AG04450 (cell line): Measurements from ENCODE around the gene ZC3H18. TPM values are rescaled to one million over a fixed set of nuclear protein-coding genes. Genes with fewer than 3 reads are reported as not detected.

Experiments used
- CTCF ChIA-PET: fragments of 300-600, 350-600 bp; formaldehyde crosslinking; extraction: SDS; loops from one replicate; lab custom pipeline; 2022; ENCODE audit warnings: antibody characterized with exemption, inconsistent platforms; lab: Charles Lee
- POLR2A ChIA-PET: fragments of 350-600 bp; formaldehyde crosslinking; extraction: SDS; loops from one replicate; lab custom pipeline; 2021; ENCODE audit warnings: antibody characterized with exemption, inconsistent platforms; lab: Yijun Ruan, JAX
- DNase-seq: peaks from one replicate; pipeline ENCODE4 v3.0.0-alpha.2; 2011; ENCODE audit warnings: low read depth, low spot score
- H3K27ac ChIP-seq: one replicate; pipeline ENCODE4 v1.5.1; 2012; ENCODE audit warnings: low read depth, low read length, control low read depth
- H3K27me3 ChIP-seq: one replicate; pipeline ENCODE4 v1.6.0; 2012; ENCODE audit warnings: low read length; ENCODE audit not compliant: control insufficient read depth, insufficient read depth
- H3K4me3 ChIP-seq: 2 replicates; pipeline ENCODE4 v1.5.1; 2011; ENCODE audit warnings: mild to moderate bottlenecking, low read depth, low read length, control low read depth
- H3K9me3 ChIP-seq: 2 replicates; pipeline ENCODE4 v1.5.1; 2012; ENCODE audit warnings: low read length; ENCODE audit not compliant: control insufficient read depth, insufficient read depth
- polyA plus RNA-seq: library from polyadenylated mRNA; depleted of rRNA; stranded (reverse); fragments of >200 nt; gene quantifications from 2 replicates; pipeline ENCODE4 v1.2.3, GENCODE V29; 2011
- TF ChIP-seq, protein P1 (sequence below): IDR thresholded peaks from 2 replicates; pipeline ENCODE4 v1.5.1; 2011; ENCODE audit warnings: low read depth, low read length, control low read depth, inconsistent platforms

ZC3H18 gene
- polyA plus RNA-seq, 1 experiment: 10.1 TPM

DNA sequence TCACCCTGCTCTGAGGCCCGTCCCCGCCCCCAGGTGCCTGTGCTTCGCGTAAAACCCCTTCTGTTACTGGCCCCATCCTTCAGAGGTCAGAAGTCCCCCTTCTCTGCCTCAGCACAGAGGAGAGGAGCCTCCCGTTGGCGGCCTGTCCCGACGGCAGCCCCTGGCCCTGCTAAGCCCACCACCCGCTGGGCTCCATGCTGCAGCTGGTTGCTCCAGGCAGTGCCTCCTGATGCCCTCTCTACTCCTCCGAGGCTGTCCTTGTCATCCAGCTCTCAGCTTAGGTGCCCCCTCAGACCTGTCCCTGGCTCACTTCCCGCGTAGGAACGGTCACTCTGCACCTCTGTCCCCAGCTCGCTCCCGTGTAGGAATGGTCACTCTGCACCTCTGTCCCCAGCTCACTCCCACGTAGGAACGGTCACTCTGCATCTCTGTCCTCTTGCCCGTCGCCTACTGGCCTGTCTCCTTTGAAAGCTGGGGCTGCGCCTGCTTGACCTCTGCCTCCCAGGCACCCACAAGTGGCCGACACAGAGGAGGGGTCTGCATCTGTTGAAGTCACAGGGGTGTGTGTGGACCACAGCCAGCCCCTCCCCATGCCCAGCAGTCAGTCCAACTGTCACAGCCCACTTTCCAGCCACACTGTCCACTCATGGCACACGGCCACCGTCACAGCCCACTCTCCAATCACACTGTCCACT, 31.7 kb upstream of the ZC3H18 start:
- Histone ChIP-seq H3K27me3 (peaks cover 32% of the 10 kb centered on the region), H3K9me3 (peaks cover 28% of the 10 kb centered on the region), H3K4me3 (no peak overlapping the region), H3K27ac (no peak overlapping the region)
- POLR2A ChIA-PET: interaction anchor here (0.6 kb wide), 1 partner anchor 234 kb away, joined by 5 read pairs; no protein-coding TSS in a partner anchor
- TF ChIP-seq, protein P1, sequence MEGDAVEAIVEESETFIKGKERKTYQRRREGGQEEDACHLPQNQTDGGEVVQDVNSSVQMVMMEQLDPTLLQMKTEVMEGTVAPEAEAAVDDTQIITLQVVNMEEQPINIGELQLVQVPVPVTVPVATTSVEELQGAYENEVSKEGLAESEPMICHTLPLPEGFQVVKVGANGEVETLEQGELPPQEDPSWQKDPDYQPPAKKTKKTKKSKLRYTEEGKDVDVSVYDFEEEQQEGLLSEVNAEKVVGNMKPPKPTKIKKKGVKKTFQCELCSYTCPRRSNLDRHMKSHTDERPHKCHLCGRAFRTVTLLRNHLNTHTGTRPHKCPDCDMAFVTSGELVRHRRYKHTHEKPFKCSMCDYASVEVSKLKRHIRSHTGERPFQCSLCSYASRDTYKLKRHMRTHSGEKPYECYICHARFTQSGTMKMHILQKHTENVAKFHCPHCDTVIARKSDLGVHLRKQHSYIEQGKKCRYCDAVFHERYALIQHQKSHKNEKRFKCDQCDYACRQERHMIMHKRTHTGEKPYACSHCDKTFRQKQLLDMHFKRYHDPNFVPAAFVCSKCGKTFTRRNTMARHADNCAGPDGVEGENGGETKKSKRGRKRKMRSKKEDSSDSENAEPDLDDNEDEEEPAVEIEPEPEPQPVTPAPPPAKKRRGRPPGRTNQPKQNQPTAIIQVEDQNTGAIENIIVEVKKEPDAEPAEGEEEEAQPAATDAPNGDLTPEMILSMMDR: no peak
- DNase-seq: no peak
- CTCF ChIA-PET: no interaction called here

DNA sequence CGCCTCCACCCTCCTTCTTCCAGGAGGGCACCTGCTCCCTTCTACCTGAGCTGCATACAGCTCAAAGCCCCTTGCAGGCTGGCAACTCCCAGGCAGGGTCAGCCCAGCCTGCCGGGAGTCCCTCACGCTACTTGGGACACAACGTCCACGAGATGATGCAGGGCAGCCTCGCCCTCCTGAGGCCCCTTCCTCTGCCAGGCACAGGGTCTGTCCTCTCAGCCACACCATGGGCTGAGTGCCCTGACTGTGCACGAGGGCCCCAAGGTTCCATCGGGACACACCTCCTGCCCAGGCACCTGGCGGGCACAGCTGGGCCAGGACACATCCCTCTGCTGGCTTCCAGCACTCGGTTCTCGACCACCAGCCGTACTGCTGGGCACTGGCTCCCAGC, 30.9 kb upstream of the ZC3H18 start:
- no peak for DNase-seq
- Histone ChIP-seq H3K27me3 (peaks cover 32% of the 10 kb centered on the region), H3K4me3 (no peak overlapping the region), H3K27ac (no peak overlapping the region), H3K9me3 (peaks cover 35% of the 10 kb centered on the region)
- POLR2A ChIA-PET: interaction anchor here (0.6 kb wide), 1 partner anchor 233 kb away, joined by 5 read pairs; no protein-coding TSS in a partner anchor
- CTCF ChIA-PET: no interaction called here
- TF ChIP-seq, protein P1: no peak

DNA sequence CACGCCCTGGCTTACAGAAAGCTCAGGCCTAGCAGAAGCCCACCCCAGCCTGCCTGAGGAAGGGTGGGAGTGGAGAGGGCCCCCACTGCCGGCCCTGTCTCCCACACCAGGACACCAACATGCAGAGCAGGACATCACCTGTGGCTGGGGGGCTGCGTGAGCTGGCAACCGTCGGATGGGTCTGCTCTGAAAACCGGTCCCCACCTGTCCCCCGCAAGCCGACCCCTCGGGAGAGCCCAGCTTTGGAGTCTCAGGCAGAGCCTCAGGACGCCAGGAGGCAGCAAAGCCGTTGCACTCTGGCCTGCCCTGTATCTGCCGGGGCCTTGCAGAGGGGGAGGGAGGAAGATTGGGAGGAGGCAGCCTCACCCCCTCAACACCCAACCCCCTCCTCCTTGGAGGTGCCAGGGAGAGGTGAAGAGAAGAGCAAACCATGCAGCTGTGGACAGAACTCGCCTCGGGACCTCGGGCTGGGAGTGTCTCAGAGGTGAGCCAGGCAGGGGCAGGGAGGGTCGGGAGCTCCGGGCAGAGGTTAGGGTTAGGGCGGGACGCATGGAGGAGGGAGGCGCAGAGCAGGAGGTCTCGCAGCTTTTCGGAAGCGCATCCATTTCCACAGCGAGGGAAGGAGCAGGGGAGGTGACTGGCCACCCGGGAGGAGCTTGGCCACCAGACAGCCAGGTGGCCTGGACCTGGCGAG, 30.4 kb upstream of the ZC3H18 start:
- CTCF ChIA-PET: no interaction called here
- TF ChIP-seq, protein P1: no peak
- Histone ChIP-seq H3K27me3 (peaks cover 35% of the 10 kb centered on the region), H3K27ac (no peak overlapping the region), H3K4me3 (no peak overlapping the region), H3K9me3 (peaks cover 40% of the 10 kb centered on the region)
- DNase-seq: no peak
- POLR2A ChIA-PET: no interaction called here

DNA sequence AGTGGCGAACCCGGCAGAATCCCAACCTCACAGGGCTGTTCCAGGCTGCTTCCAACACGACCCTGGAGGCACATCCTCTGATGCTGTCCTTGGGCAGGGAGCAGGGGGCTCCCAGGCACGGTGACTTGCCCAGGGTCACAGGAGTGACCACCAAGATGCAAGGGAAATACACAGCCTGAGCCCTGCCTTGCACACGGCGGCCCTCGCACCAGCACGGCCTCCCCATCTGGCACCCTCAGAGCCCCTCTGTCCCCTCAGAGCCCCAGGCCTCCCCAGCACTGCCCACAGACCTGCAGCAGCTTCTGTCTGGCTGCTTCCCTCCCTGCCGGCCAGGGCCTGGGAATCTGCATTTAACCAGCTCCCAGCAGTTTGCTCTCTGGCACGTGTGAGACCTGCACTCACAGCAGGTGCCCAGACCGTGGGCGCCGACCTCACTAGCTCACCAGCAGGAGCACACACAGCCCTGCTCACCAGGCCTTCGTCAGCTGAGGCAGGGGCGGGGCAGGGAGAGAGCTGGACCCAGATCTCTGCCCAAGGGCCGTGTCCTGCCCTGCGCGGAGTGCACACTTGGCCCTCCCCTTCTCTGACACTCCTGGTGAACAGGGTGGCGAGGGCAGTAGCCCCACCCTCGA, 29.7 kb upstream of the ZC3H18 start:
- CTCF ChIA-PET: no interaction called here
- no peak overlapping the region for H3K27ac ChIP-seq
- peaks cover 45% of the 10 kb centered on the region for H3K9me3 ChIP-seq
- TF ChIP-seq, protein P1: no peak
- no peak for DNase-seq
- POLR2A ChIA-PET: no interaction called here
- no peak overlapping the region for H3K4me3 ChIP-seq
- H3K27me3 ChIP-seq: peaks cover 38% of the 10 kb centered on the region
